ENCODE measurements around the gene EVL.
A peak's percentile ranks its signal among the peaks of the same experiment; 100 is the strongest.

The EVL gene

DNA sequence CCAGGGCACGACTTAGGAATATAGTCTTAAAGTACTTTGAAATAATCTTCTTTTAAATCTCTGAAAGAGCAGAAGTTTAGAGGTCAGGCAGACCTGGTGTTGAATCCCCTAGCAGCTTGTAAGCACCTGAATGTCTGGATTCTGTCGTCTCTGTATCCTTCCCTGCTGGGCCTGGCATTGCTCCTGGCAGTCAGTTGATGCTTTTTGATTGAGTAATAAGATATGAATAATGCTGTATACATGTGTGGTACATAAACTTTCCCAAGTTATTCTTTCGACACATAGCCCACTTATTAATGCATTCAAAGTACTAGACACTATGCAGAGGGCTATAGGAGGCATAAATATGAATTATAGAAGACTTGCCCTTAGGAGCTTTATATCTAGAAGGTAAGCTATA, 31.4 kb downstream of the EVL start:
- H3K36me3 Mint-ChIP-seq (ENCODE audit: low read depth), result peaks cover 35% of the 10 kb centered on the region
- H3K4me3 Mint-ChIP-seq, result no peak overlapping the region
- no peaks in the 10 kb centered on the region for H3K9me3 Mint-ChIP-seq
- H3K27ac Mint-ChIP-seq, result no peak overlapping the region
- H3K4me1 Mint-ChIP-seq, result peaks cover 5% of the 10 kb centered on the region
- no peaks in the 10 kb centered on the region for H3K27me3 Mint-ChIP-seq (ENCODE audit: low read depth)
- TF ChIP-seq, protein P1, sequence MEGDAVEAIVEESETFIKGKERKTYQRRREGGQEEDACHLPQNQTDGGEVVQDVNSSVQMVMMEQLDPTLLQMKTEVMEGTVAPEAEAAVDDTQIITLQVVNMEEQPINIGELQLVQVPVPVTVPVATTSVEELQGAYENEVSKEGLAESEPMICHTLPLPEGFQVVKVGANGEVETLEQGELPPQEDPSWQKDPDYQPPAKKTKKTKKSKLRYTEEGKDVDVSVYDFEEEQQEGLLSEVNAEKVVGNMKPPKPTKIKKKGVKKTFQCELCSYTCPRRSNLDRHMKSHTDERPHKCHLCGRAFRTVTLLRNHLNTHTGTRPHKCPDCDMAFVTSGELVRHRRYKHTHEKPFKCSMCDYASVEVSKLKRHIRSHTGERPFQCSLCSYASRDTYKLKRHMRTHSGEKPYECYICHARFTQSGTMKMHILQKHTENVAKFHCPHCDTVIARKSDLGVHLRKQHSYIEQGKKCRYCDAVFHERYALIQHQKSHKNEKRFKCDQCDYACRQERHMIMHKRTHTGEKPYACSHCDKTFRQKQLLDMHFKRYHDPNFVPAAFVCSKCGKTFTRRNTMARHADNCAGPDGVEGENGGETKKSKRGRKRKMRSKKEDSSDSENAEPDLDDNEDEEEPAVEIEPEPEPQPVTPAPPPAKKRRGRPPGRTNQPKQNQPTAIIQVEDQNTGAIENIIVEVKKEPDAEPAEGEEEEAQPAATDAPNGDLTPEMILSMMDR (IDR thresholded peaks at IDR 0.05; ENCODE audit: unreplicated experiment in 3 of 3), result no peak

DNA sequence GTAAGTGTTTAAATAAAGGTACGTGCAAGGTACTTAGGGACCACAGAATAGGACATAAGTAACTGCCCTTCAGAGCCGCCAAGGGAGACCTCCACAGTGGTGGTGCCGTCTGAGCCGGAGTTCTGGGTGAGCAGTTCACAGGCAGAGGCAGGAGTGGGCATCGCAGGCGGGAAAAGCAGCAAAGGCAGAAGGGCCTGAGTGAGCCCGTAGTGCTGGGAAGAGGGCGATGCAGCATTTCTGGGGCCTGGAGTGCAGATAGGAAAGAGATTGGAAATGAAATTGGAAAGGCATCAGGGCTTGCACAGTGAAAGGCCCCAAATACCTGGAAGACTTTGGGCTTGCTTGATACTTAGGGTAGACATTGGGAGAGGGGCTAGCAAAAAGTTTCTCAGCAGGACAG, 32.9 kb downstream of the EVL start:
- Mint-ChIP-seq H3K9me3 (no peaks in the 10 kb centered on the region), H3K27ac (peak overlapping the region in 1 of 3 experiments; percentile 27), H3K4me3 (no peak overlapping the region), H3K27me3 (ENCODE audit: low read depth) (no peaks in the 10 kb centered on the region), H3K36me3 (ENCODE audit: low read depth) (peaks cover 33% of the 10 kb centered on the region), H3K4me1 (peaks cover 6% of the 10 kb centered on the region)
- TF ChIP-seq, protein P1 (IDR thresholded peaks at IDR 0.05; ENCODE audit: unreplicated experiment in 3 of 3), result no peak

DNA sequence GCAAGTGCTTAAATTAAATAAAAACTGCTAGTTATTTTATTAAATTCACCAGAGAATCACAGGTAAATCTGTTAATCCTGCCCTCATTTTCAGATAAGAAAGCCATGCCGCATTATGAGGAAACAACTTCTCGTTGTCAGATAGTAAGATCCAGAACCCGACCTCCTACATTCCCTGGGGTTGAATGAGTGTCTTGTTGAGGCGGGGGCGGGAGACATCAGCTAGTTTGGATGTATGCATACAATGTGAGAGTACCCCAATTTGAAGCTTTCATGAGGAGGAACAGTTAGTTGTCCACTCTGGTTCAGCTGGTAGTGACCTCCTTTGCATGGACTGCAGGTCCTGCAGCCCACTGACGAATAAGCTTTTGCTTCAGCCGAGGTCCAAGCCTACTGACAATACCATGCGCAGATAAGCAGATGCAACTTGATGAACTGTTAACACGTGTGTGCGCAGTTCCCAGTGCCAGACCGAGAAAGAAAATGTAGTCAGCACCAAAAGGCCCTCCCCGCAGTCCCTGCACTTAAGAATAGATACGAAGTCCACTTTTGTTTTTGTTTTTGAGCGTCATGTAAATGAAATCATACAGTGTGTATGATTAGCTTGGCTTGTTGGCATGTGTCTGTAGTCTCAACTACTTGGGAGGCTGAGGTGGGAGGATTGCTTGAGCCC, 34.9 kb downstream of the EVL start:
- H3K27me3 Mint-ChIP-seq (ENCODE audit: low read depth), result no peaks in the 10 kb centered on the region

DNA sequence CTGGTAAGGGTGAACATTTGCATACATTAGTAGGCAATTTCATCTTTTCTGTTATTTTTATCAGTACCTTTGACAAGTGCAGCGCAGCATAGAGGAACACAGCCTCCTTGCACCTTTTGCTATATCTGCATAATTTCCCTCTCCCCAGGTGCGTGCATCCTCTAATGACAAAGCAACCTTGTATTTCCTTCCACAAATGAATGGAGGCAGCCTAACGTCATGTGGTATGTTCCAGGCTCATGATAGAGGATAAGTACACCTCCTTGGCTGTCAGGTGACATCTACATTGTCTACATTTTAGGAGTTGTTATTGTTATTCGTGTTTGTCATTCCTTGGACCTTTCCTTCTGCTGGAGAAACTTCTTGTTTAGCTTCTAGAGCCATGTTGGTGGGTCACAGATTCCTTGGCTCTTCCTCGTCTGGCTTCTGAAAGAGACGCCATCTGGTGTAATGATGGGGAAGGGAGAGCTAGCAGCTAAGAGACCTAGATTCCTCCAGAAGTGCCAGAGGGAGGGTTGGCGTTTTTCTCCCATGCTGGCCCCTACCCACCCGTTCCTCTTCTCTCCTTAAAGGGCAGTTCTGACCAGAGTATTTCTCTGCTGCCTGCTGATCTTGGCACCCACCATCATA, 37.0 kb downstream of the EVL start:
- TF ChIP-seq, protein P1 (IDR thresholded peaks at IDR 0.05; ENCODE audit: unreplicated experiment in 3 of 3), result no peak
- no peaks in the 10 kb centered on the region for H3K27me3 Mint-ChIP-seq (ENCODE audit: low read depth)
- no peak overlapping the region for H3K4me3 Mint-ChIP-seq
- peaks cover 22% of the 10 kb centered on the region for H3K4me1 Mint-ChIP-seq
- H3K36me3 Mint-ChIP-seq (ENCODE audit: low read depth), result peaks cover 31% of the 10 kb centered on the region
- no peaks in the 10 kb centered on the region for H3K9me3 Mint-ChIP-seq
- peak overlapping the region in 1 of 3 experiments; percentile 21 for H3K27ac Mint-ChIP-seq

More for the DNA sequence above, 34.9 kb downstream of the EVL start:
- Mint-ChIP-seq H3K36me3 (ENCODE audit: low read depth) (peaks cover 31% of the 10 kb centered on the region), H3K4me3 (no peak overlapping the region), H3K4me1 (peaks cover 22% of the 10 kb centered on the region), H3K9me3 (no peaks in the 10 kb centered on the region), H3K27ac (peak overlapping the region in 2 of 3 experiments; percentile 7 to 43)
- TF ChIP-seq, protein P1 (IDR thresholded peaks at IDR 0.05; ENCODE audit: unreplicated experiment in 3 of 3), result no peak

DNA sequence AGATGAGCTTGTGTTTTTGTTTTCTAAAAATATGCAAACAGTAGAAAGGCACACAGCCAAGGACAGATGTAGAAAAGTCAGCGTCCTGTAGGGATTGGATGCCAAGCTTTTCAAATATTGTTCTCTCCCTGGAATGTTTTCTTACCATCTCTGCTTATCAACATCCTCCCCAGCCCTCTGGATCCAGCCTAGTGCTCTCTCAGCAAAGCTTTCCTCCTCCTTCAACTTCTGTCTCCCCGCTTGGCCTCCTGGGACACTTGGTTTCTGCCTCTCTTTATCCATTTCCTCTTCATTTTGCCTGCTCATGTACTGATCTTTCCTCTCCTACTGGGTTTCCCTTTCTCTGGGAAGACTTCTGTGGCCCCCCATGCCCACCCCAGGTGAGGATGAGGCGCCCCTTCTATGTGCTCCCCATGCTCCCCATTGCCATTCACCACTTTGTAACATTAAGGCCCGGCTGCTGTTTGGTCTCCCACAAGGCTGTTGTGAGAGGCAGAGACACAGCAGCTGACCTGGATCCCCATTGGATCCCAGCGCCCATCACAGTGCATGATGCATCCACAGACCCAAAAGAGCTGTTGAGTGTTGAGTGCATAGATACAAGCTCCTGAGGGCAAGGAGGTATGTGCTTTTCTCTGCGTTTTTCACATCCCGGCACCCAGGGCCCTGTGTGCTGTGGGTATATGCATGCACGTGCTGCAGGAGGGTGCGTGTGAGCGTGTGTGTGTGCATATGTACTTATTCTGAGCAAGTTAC, 38.2 kb downstream of the EVL start:
- H3K27ac Mint-ChIP-seq, result peak overlapping the region; percentile 38 to 70 (median 64)
- no peaks in the 10 kb centered on the region for H3K27me3 Mint-ChIP-seq (ENCODE audit: low read depth)
- peaks cover 29% of the 10 kb centered on the region for H3K4me1 Mint-ChIP-seq
- peaks cover 21% of the 10 kb centered on the region for H3K36me3 Mint-ChIP-seq (ENCODE audit: low read depth)
- TF ChIP-seq, protein P1 (IDR thresholded peaks at IDR 0.05; ENCODE audit: unreplicated experiment in 3 of 3), result no peak
- H3K4me3 Mint-ChIP-seq, result no peak overlapping the region
- H3K9me3 Mint-ChIP-seq, result no peaks in the 10 kb centered on the region

Measured in nephron (organoid).